SK-N-MC (cell line): Measurements from ENCODE around the gene HRG.
"Not testable (repeated sequence)": the region's sequence is repeated elsewhere in the genome, so short reads cannot be mapped to it uniquely, and the experiment has no call there.

Experiments used
- DNase-seq: peaks from one replicate; pipeline ENCODE4 v3.0.0-alpha.2; 2011; ENCODE audit warnings: low read depth, low spot score
- H3K27ac ChIP-seq: fragments of 200-600 bp; sonication (generic); 2 replicates; pipeline ENCODE4 v1.5.1; 2016; ENCODE audit warnings: mixed run types
- H3K36me3 ChIP-seq: fragments of 200-600 bp; sonication (generic); 2 replicates; pipeline ENCODE4 v1.6.1; 2017; ENCODE audit warnings: antibody characterized with exemption, low read length, mixed read lengths; ENCODE audit not compliant: insufficient read depth
- H3K4me3 ChIP-seq: fragments of 200-600 bp; sonication (generic); 2 replicates; pipeline ENCODE4 v1.5.1; 2016
- H3K9ac ChIP-seq: fragments of 200-600 bp; sonication (generic); 2 replicates; pipeline ENCODE4 v1.8.0; 2017; ENCODE audit warnings: mixed run types, mixed read lengths; ENCODE audit not compliant: insufficient read length
- H3K9me3 ChIP-seq: fragments of 200-600 bp; sonication (generic); 2 replicates; pipeline ENCODE4 v1.6.1; 2017; ENCODE audit warnings: low read depth, mild to moderate bottlenecking, antibody characterized with exemption, low read length, moderate library complexity, mixed read lengths
- EZH2 ChIP-seq: fragments of 200-600 bp; sonication (generic); IDR thresholded peaks from one replicate; pipeline ENCODE4 v1.6.1; 2017; ENCODE audit warnings: antibody characterized with exemption
- FOXP2 ChIP-seq: optimal IDR thresholded peaks from 2 replicates; pipeline ENCODE3; 2011; ENCODE audit warnings: mild to moderate bottlenecking, moderate library complexity; ENCODE audit not compliant: insufficient read depth; ENCODE audit errors: extremely low read length, control extremely low read depth
- POLR2AphosphoS5 ChIP-seq: IDR thresholded peaks from 2 replicates; pipeline ENCODE4 v1.6.1; 2012; ENCODE audit warnings: mild to moderate bottlenecking, low read depth, low read length, borderline replicate concordance

Gene HRG

GRCh38 chr3:186630950-186631641, 34.7 kb upstream of the HRG start:
- no peaks in the 10 kb centered on the region for H3K36me3 ChIP-seq
- no peak for DNase-seq
- no peak overlapping the region for H3K27ac ChIP-seq
- TF ChIP-seq POLR2AphosphoS5 (no peak), FOXP2 (no peak), EZH2 (no peak)
- no peaks in the 10 kb centered on the region for H3K9me3 ChIP-seq
- no peak overlapping the region for H3K4me3 ChIP-seq
- H3K9ac ChIP-seq: no peak overlapping the region

- no peaks in the 10 kb centered on the region for H3K9me3 ChIP-seq
- no peaks in the 10 kb centered on the region for H3K36me3 ChIP-seq
- no peak for DNase-seq
- no peak overlapping the region for H3K27ac ChIP-seq
- TF ChIP-seq EZH2 (no peak), POLR2AphosphoS5 (no peak), FOXP2 (no peak)
- H3K9ac ChIP-seq: no peak overlapping the region
- H3K4me3 ChIP-seq: no peak overlapping the region
Observed at GRCh38 chr3:186633481-186633880, 32.3 kb upstream of the HRG start.

- not testable (repeated sequence) for H3K4me3 ChIP-seq, H3K9ac ChIP-seq
Observed at GRCh38 chr3:186634207-186634606, 31.6 kb upstream of the HRG start.

GRCh38 chr3:186635532-186635931, 30.3 kb upstream of the HRG start:
- Histone ChIP-seq H3K4me3 (no peak overlapping the region), H3K27ac (no peak overlapping the region), H3K9me3 (no peaks in the 10 kb centered on the region), H3K36me3 (no peaks in the 10 kb centered on the region), H3K9ac (no peak overlapping the region)
- no peak for TF ChIP-seq EZH2
- TF ChIP-seq POLR2AphosphoS5: no peak
- TF ChIP-seq FOXP2: no peak
- no peak for DNase-seq

More at GRCh38 chr3:186634207-186634606, 31.6 kb upstream of the HRG start:
- H3K36me3 ChIP-seq, DNase-seq, H3K27ac ChIP-seq, H3K9me3 ChIP-seq: not testable (repeated sequence)

- TF ChIP-seq EZH2 (no peak), FOXP2 (no peak), POLR2AphosphoS5 (no peak)
- Histone ChIP-seq H3K9ac (no peak overlapping the region), H3K36me3 (no peaks in the 10 kb centered on the region), H3K27ac (no peak overlapping the region), H3K4me3 (no peak overlapping the region), H3K9me3 (no peaks in the 10 kb centered on the region)
- no peak for DNase-seq
Observed at GRCh38 chr3:186636536-186636935, 29.3 kb upstream of the HRG start.

- Histone ChIP-seq H3K9me3 (no peaks in the 10 kb centered on the region), H3K27ac (no peak overlapping the region), H3K9ac (no peak overlapping the region), H3K36me3 (no peaks in the 10 kb centered on the region), H3K4me3 (no peak overlapping the region)
- no peak for TF ChIP-seq FOXP2
- TF ChIP-seq EZH2: no peak
- TF ChIP-seq POLR2AphosphoS5: no peak
- DNase-seq: no peak
Observed at GRCh38 chr3:186637686-186638085, 28.1 kb upstream of the HRG start.

- Histone ChIP-seq H3K27ac (no peak overlapping the region), H3K9ac (no peak overlapping the region), H3K4me3 (no peak overlapping the region), H3K36me3 (no peaks in the 10 kb centered on the region), H3K9me3 (no peaks in the 10 kb centered on the region)
- DNase-seq: no peak
- TF ChIP-seq FOXP2 (no peak), POLR2AphosphoS5 (no peak), EZH2 (no peak)
Observed at GRCh38 chr3:186638259-186638658, 27.6 kb upstream of the HRG start.

- no peak within 1 kb of the TSS for H3K4me3 ChIP-seq
- H3K9me3 ChIP-seq: no peaks in the 10 kb centered on the region
- no peak within 1 kb of the TSS for H3K27ac ChIP-seq
- H3K36me3 ChIP-seq: no peaks in the 10 kb centered on the region
- DNase-seq: no peak
- no peak within 1 kb of the TSS for H3K9ac ChIP-seq
- TF ChIP-seq FOXP2 (no peak), EZH2 (no peak), POLR2AphosphoS5 (no peak)
Observed at GRCh38 chr3:186639778-186640472, 25.9 kb upstream of the HRG start, which contains the start of gene FETUB. TSS of gene FETUB (plus strand) at chr3:186640399. CDS start at chr3:186640461, 62 bp downstream.

GRCh38 chr3:186640473-186640818, 25.4 kb upstream of the HRG start:
- no peak for TF ChIP-seq FOXP2
- Histone ChIP-seq H3K9me3 (no peaks in the 10 kb centered on the region), H3K9ac (no peak overlapping the region), H3K27ac (no peak overlapping the region), H3K4me3 (no peak overlapping the region), H3K36me3 (no peaks in the 10 kb centered on the region)
- no peak for DNase-seq
